Measurements from ENCODE around the gene DOK7. TPM values are rescaled to one million over a fixed set of nuclear protein-coding genes. Genes with fewer than 3 reads are reported as not detected.

DOK7 gene
- total and polyA plus RNA-seq, 2 of the 4 experiments (the other 2 are of a cell fraction): not detected

DNA sequence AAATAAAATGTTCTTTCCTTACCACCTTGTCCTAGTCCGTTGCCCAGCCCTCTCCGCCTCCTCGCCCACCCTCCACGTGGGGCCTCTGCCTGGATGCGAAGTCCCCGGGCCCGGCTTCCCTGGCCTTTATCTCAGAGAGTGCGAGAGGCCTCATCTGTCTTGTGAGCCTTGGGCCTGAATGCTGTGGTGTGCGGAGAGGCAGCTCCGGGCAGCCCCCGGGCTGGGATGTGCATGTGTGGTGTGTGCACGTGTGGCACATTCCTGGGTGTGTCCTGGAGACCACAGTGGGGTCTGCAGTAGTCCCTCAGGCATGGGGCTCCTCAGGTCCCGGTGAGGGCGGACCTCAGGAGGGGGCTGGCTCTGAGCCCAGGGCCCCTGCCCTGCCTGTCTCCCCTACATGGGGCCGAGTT is 31.4 kb downstream of the DOK7 start:
- H3K79me1 ChIP-seq (ENCODE audit: low read depth in 1 of 2, low read length in 2 of 2): no peaks in the 10 kb centered on the region
- no peak overlapping the region for H4K91ac ChIP-seq (ENCODE audit: insufficient read depth, low read depth, low read length)
- no peak for DNase-seq
- peaks cover 4% of the 10 kb centered on the region; the same call in 1 of the 2 replicates for H3K27me3 ChIP-seq (ENCODE audit: control insufficient read depth, insufficient read depth, low read length)
- no peak overlapping the region for H3K18ac ChIP-seq (ENCODE audit: low read depth, low read length)
- H4K20me1 ChIP-seq (ENCODE audit: insufficient read depth, low read length): peaks cover 24% of the 10 kb centered on the region
- WGBS, 2 experiments (ENCODE audit: extremely low coverage in 2 of 2, insufficient read length in 1 of 2): 19% methylated on average over 6 of the region's 15 CpGs; no CpG with 5 or more reads in 1 of the 2 experiments
- H2BK15ac ChIP-seq (ENCODE audit: low read depth, low read length): no peak overlapping the region
- no peak overlapping the region for H3K56ac ChIP-seq (ENCODE audit: extremely low read depth, insufficient read depth, low read length)
- no peak overlapping the region for H2BK120ac ChIP-seq (ENCODE audit: low read depth, low read length)
- H4K8ac ChIP-seq (ENCODE audit: low read depth in 2 of 2, low read length in 2 of 2): no peak overlapping the region
- peak overlapping the region; percentile 7 for H2AFZ ChIP-seq (replicated peaks; ENCODE audit: low read length, poor library complexity)
- CTCF ChIA-PET: interaction anchor here (1.0 kb wide), 1 partner anchor 14 kb away, joined by 3 read pairs; no protein-coding TSS in a partner anchor
- peak overlapping the region; percentile 37 for H2AK9ac ChIP-seq (replicated peaks; ENCODE audit: low read depth, low read length, poor library complexity)
- H2BK20ac ChIP-seq (ENCODE audit: low read depth, low read length): no peak overlapping the region
- no peak overlapping the region for H3K4me2 ChIP-seq (ENCODE audit: low read depth, low read length)
- POLR2A ChIA-PET (ENCODE audit: unreplicated experiment): no interaction called here
- H3K4me1 ChIP-seq (ENCODE audit: control insufficient read depth, insufficient read depth, low read length): no peaks in the 10 kb centered on the region
- H3K4me3 ChIP-seq (ENCODE audit: insufficient read depth, low read depth, low read length): no peak overlapping the region
- in situ Hi-C loops (cut with MboI; ENCODE audit: low sequenced_read_pairs): no loop called here
- H3K9ac ChIP-seq (ENCODE audit: low read depth, low read length): no peak overlapping the region
- H2AK5ac ChIP-seq (ENCODE audit: low read depth, low read length): no peak overlapping the region
- no peak overlapping the region for H3K27ac ChIP-seq (ENCODE audit: insufficient read depth, low read length)
- no peak overlapping the region for H3K23ac ChIP-seq (ENCODE audit: low read depth, low read length)
- H3K9me1 ChIP-seq (ENCODE audit: insufficient read depth, low read length): no peaks in the 10 kb centered on the region
- no peak overlapping the region for H4K5ac ChIP-seq (ENCODE audit: low read depth, low read length)
- H3K36me3 ChIP-seq (ENCODE audit: control insufficient read depth, insufficient read depth, low read length): peaks cover 2% of the 10 kb centered on the region; the same call in 1 of the 2 replicates
- H3K14ac ChIP-seq (replicated peaks; ENCODE audit: low read depth, low read length): no peak overlapping the region
- TF ChIP-seq, protein P1, sequence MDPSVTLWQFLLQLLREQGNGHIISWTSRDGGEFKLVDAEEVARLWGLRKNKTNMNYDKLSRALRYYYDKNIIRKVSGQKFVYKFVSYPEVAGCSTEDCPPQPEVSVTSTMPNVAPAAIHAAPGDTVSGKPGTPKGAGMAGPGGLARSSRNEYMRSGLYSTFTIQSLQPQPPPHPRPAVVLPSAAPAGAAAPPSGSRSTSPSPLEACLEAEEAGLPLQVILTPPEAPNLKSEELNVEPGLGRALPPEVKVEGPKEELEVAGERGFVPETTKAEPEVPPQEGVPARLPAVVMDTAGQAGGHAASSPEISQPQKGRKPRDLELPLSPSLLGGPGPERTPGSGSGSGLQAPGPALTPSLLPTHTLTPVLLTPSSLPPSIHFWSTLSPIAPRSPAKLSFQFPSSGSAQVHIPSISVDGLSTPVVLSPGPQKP (IDR thresholded peaks at IDR 0.05; ENCODE audit: borderline replicate concordance, low read depth, low read length): no peak
- TF ChIP-seq, protein P2, sequence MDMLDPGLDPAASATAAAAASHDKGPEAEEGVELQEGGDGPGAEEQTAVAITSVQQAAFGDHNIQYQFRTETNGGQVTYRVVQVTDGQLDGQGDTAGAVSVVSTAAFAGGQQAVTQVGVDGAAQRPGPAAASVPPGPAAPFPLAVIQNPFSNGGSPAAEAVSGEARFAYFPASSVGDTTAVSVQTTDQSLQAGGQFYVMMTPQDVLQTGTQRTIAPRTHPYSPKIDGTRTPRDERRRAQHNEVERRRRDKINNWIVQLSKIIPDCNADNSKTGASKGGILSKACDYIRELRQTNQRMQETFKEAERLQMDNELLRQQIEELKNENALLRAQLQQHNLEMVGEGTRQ (IDR thresholded peaks at IDR 0.05; ENCODE audit: low read depth, low read length): no peak
- no peak for TF ChIP-seq NFE2L2 (IDR thresholded peaks at IDR 0.05; ENCODE audit: low read depth, low read length)
- no peak for TF ChIP-seq BHLHE40 (IDR thresholded peaks at IDR 0.05; ENCODE audit: low read depth, low read length)
- H3K4ac ChIP-seq (ENCODE audit: low read depth, low read length): no peak overlapping the region
- no TSS peak for BruUV-seq (replicated peaks)
- ATAC-seq (ENCODE audit: low read depth): peak; percentile 7
- dilution Hi-C loops (cut with HindIII; ENCODE audit: low sequenced_read_pairs, unreplicated experiment): no loop called here
- intact Hi-C loops (cut with micrococcal nuclease): no loop called here
- no peak overlapping the region for H2BK5ac ChIP-seq (ENCODE audit: low read depth, low read length, poor library complexity, severe bottlenecking)
- H3K9me3 ChIP-seq (ENCODE audit: control insufficient read depth, insufficient read depth, low read length): no peaks in the 10 kb centered on the region
